GM19099 (cell line): ENCODE results near the gene TTLL11.

Experiments
- POLR2A ChIP-seq: IDR thresholded peaks from 3 replicates; pipeline ENCODE4 v1.6.1; 2011; ENCODE audit warnings: low read depth; ENCODE audit not compliant: insufficient read length; ENCODE audit errors: extremely low read depth

Gene TTLL11

DNA sequence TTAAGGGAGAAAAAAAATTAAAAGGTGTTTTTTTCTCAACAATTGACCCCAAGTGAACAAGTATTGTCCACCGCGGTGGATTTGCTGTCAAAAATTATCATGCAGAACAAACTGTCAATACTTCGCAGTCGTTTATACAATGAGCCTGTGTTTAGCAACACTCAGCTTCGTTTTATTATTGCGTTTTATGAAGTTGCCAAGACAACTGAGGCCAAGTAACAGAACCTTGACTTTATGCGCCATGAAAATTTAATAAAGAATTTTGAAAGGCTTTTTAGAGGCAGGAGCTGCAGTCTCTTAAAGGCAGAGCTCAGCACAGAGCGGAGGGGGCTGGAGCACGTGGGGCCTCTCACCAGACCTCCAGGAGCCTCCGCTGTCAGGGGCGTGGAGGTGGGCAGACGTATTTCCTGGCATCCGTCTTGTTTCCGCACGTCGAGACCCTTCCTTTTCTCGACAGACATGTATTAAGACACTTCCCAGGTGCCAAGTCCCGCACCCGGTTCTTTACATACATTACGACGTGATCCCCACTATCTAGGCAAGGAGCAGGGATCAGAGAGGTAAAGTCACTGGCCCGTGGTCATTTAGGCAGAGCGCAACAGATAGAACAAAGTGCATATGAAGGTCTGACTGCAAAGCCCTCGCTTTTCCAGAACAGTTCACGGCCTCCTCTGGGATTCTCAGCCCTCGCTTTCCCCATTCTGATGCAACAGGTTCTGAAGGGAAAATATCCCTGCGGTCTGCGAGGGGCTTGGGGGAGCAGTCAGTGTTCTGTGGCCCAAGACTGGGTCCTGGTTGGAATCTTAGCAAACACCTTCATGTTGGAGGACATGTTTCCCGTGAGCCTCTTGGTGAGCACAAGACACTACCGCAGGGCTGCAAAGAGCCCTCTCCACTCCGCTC lies 277.3 kb downstream of the TTLL11 start:
- no peak for TF ChIP-seq POLR2A

DNA sequence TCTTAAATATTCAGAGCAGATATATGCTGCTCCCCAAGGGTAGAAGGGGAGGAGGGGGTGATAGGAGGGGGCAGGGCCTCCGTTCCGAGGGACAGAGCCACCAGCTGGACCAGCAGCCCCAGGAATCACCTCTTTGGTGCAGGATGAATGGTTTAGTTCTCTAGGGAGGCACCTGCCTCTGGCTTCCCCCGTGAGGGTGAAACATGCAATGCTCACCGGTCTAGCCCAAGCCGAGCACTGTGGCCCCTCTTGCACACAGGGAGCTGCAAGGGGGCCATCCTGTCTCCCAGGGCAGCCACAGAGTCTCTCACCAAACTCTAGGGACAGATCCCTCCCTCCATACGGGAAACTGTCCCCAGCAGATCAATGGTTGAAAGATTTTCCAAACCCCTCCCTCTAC lies 278.0 kb downstream of the TTLL11 start:
- TF ChIP-seq POLR2A: no peak

DNA sequence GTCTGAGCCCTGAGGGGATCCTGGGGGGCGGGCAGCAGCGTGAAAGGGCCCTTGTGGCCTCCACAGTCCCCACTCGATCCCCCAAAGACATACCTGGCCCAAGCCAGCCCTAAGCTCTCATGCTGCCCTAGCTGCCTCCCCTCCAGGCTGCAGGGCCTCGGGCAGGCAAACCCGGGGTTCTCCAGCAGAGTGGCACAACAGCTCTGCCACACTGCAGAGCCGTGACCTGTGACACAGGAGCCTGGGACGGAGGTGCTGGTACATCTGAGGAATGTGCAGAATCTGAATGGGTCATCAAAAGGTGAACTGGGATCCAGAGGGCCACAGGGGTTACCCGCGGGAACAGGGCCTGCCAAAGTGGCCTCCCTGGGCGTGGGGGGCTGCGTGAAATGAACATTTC lies 278.5 kb downstream of the TTLL11 start:
- TF ChIP-seq POLR2A: no peak

GRCh38 chr9:121813519-121814210 lies 279.4 kb downstream of the TTLL11 start:
- TF ChIP-seq POLR2A: no peak

- no peak for TF ChIP-seq POLR2A
Measured at GRCh38 chr9:121812159-121812735, 280.9 kb downstream of the TTLL11 start.

GRCh38 chr9:121811751-121812150 lies 281.4 kb downstream of the TTLL11 start:
- no peak for TF ChIP-seq POLR2A

DNA sequence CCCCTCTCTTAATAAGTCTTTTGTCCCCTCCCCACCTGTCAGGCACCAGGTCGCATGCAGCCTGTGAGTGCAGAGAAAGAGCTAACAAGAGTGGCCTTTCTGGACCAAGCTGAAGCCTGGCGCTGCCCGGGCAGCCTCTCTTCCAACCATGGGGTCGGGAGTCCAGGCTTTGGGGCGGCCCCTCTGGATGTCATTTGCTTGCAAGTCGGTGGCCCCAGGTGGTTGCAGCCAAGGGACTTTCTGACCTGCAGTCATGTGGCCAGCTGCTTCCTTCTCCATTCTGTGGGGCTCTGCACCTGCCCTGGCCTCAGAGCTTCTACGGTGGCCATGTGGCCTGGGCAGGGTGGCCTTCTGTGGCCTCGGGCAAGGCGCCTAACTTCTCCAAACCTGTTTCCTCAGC lies 282.0 kb downstream of the TTLL11 start:
- TF ChIP-seq POLR2A: no peak

DNA sequence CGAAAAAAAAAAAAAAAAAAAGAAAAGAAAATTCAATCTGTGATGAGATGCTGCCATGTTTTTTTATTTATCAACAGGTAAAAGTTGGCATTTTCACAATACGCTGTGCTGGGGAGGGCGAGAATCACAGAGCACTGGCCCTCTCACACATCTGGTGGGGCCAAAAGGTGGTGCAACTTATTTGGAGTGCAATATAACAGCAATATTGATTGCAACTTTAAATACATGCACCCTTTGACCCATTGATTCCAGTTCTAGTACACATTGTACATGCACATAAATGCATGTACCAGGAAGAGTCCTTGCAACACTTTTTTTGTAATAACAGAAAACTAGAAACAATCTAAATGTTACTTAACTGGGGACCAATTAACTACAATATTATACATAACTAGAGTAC lies 282.6 kb downstream of the TTLL11 start:
- no peak for TF ChIP-seq POLR2A

GRCh38 chr9:121809356-121810050 lies 283.6 kb downstream of the TTLL11 start:
- TF ChIP-seq POLR2A: no peak

GRCh38 chr9:121808781-121809180 lies 284.3 kb downstream of the TTLL11 start:
- no peak for TF ChIP-seq POLR2A

DNA sequence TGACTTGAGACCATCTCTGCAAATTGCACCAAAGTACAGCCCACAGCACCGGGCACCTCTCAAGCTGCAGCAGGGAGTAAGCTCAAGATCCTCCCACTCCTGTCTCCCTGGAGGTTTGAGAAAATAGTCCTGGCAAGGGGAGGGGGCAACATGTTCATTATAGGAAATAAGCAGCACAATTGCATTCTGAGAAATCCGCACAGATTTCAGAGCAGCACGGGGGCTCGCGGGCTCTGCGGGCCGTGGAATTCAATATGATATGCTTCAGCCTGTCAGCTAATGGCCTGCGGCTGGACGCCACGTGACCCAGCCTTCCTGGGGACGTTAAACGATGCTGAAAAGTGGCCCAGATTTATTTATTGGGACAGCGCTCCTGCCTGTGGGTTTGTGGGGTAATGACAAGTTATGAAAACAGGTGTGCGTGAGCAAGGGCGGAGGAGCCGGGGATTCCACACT lies 285.3 kb downstream of the TTLL11 start:
- TF ChIP-seq POLR2A: no peak

DNA sequence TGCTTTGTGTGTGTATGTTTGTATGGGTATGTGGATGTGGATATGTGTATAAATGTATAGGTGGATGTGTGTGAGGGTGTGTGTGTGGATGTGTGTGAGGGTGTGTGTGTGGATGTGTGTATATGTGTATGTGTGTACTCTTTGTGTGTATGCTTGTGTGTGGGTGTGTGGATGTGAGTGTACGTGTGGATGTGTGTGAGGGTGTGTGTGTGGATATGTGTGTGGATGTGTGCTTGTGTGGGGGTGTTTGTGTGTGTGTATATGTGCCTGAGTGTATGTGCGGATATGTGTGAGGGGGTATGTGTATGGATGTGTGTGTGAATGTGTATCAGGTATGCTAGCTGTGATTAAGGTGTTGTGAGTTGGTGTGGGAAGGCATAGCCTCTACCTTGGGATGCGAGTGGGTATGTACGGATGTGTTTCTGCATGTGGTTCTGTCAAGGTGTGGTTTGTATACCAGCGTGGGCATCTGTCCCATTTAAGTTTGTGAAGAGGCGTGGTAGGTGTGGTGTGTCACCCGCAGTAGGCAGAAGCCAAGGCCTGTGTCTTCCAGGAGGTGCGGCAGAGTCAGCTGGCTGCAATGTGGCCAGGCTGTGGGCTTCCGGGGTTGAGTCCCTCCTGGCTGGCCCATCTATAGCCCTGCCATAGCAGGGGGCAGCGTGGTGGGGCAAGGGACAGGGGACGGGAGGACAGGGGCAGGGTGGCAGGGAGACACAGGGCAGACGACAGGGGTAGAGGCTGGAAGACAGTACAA lies 285.9 kb downstream of the TTLL11 start:
- no peak for TF ChIP-seq POLR2A

DNA sequence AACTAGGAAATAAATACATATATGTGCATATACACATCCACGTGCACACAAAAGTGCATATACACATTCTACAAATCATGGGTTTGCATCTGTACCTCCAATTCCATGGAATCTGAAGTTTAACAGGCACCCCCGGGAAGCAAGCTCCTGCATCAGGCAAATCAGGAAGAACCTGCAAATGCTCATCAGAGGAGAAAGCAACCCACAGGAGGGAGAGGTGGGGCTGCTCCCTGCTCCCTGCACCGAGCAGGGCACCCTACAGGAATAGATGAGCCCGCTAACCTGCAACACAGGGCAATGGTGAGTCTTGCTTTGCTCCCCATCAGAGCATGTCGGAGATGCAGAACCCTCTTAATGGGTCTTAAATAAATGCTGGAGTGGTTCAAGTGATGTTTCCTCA lies 290.4 kb downstream of the TTLL11 start:
- no peak for TF ChIP-seq POLR2A

GRCh38 chr9:121801579-121801978 lies 291.5 kb downstream of the TTLL11 start:
- TF ChIP-seq POLR2A: no peak

DNA sequence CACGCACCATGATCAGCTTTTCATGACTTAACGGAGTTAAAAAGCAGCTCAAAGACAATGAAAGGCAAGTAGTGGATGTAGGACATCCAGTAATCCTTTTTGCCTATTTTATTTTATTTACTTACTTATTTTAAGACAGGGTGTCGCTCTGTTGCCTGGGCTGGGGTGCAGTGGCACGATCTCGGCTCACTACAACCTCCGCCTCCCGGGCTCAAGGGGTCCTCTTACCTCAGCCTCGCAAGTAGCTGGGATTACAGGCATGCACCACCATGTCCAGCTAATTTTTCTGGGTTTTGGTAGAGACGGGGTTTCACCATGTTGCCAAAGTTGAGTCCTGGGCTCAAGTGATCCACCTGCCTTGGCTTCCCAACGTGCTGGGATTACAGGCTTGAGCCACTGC lies 292.7 kb downstream of the TTLL11 start:
- no peak for TF ChIP-seq POLR2A

DNA sequence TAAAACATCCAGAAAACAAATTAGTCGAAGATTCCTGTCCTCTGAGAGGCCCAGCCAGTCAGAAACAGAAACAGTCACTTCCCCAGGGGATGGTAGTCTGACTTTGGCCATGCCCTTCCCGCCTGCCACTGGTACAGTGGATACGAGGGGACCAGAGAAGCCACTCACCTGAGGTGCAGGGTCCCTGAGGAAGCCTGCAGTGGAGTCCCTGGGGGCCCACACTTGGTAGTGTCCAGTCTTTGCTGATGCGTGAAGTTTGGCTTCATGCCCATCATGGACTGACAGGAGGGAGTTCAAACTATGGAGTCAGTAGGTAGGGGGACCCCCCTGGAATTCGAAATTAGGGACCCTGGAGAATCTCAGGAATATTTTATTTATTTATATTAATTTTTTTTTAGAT lies 294.2 kb downstream of the TTLL11 start:
- no peak for TF ChIP-seq POLR2A
